GM18498 (cell line): Measurements from ENCODE around the gene CTAG1A.
"Not testable (repeated sequence)": the region's sequence is repeated elsewhere in the genome, so short reads cannot be mapped to it uniquely, and the experiment has no call there.

Experiments used
- ATAC-seq: cut with Tn5 transposase; IDR thresholded peaks from one replicate; pipeline ENCODE4 v1.9.1; 2021; ENCODE audit warnings: mild to moderate bottlenecking, moderate library complexity; ENCODE audit not compliant: unreplicated experiment

The CTAG1A gene

DNA sequence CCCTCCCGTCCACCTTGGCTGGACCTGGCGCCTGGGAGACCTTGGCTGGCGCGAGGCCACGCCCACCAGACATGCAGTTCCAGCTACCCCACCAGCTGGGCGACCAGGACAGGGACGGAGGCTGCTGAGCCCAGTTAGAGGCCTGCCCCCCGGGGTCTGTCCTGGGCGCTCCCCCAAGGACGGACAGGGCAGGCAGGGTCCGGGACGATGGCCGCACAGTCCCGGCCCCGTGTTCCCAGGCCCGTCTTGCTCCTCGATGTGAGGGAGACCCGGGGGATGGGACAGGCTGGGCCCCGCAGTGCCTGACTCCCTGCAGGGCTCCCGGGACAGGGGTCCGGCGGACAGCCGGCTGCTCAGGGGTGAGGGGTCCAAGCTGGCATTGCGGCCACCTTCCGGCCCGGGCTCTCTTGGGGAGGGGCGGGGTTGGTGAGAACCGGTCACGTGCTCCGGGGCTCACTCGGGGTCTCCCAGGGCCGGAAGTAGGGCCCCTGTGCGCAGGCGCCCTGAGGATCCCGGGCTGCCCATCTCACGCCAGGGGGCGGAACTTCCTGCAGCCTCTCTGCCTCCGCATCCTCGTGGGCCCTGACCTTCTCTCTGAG, at the start of gene CTAG1A:
CTAG1A (plus strand) TSS at position 549 of the 599 bp plus-strand sequence. CDS start 74 bp downstream, outside the sequence.
- not testable (repeated sequence) for ATAC-seq

DNA sequence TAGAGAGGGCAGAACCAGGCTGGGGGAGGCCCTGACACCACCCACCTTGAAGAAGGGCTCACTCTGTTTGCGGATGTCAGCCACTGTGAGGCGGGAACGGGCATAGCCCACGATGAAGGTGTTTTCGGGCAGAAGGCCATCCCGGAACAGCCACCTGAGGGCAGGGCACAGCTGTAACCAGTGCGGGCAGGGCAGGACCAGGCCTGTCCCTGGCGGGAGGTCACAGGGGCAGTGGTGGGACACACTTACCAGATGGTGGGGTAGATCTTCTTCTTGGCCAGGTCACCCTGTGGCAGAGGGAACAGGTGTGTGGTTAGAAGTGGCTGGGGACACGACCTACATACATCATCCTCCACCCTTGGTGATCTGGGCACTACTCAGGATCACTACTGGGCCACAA, 49.0 kb upstream of the CTAG1A start:
- ATAC-seq: no peak

DNA sequence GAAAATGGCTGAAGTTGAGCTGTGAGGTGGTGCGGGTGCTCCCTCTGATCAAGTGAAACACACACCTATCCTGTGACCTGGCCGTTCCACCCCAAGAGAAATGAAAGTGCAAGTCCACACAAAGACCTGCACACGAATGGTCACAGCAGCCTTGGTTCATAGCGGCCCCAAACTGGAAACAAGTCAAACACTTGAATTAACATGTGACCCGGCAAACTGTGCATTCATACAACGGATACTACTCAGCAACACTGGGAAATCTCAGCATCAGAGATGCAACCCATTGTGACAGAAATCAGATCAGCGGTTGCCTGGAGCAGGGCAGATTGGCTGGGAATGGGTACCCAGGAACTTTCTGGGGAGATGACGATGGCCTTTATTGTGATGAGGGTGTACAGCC, 45.9 kb upstream of the CTAG1A start:
- ATAC-seq: no peak

DNA sequence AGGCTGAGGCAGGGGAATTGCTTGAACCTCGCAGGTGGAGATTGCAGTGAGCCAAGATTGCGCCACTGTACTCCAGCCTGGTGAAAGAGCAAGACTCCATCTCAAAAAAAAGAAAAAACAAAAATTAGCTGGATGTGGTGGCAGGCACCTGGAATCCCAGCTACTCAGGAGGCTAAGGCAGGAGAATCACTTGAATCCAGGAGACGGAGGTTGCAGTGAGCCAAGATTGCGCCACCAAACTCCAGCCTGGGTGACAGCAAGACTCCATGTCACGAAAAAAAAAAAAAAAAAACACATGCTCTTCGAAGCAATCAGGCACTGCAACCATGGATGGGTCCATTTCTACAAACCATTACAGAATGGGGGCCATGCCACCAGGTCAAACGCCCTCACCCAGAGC, 44.6 kb upstream of the CTAG1A start:
- ATAC-seq: not testable (repeated sequence)

DNA sequence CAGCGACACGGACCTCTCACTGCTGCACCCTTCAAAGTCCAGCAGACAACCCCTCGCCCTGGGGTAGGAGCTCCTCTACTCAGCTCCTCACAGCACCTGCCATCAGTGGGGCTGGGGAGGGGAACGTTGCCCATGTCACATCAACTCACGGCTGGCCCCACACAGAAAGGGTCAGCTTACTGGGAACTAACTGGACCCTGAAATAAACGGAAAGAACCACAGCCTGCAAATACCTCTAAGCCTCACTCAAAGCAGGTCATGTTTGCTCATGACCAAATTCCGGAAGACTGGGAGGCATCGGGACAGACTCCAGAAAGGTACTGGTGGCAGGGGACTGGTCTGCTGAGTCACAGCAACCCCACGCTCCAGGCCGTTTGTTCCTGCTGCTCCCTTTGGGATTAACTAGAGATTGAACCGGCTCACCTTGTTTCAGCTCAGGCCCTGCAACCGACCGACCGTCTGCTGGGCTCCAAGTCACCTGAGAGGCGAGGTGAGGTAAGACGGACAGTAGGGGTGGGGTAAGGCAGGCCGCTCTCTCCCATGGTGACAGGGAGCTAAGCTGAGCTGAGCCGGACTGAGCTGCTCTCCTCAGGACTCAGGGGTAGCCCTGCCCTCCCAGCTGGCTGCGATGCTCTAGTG, 43.9 kb upstream of the CTAG1A start:
- ATAC-seq: no peak

DNA sequence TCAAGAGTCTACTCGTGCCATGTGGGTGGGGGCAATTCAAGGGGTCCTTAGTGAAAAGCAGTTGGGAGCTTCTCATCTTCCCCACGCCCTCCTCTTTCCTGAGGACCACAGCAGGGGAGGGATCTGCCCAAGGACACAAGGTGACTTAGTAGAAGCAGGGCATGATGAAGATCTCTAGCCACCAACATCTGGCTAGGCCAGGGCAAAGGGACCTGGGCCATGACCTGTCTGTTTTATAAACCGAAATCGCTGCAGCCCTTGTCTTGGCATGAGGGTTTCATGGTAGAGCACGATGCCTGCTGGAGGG, 43.4 kb upstream of the CTAG1A start:
- ATAC-seq: no peak

DNA sequence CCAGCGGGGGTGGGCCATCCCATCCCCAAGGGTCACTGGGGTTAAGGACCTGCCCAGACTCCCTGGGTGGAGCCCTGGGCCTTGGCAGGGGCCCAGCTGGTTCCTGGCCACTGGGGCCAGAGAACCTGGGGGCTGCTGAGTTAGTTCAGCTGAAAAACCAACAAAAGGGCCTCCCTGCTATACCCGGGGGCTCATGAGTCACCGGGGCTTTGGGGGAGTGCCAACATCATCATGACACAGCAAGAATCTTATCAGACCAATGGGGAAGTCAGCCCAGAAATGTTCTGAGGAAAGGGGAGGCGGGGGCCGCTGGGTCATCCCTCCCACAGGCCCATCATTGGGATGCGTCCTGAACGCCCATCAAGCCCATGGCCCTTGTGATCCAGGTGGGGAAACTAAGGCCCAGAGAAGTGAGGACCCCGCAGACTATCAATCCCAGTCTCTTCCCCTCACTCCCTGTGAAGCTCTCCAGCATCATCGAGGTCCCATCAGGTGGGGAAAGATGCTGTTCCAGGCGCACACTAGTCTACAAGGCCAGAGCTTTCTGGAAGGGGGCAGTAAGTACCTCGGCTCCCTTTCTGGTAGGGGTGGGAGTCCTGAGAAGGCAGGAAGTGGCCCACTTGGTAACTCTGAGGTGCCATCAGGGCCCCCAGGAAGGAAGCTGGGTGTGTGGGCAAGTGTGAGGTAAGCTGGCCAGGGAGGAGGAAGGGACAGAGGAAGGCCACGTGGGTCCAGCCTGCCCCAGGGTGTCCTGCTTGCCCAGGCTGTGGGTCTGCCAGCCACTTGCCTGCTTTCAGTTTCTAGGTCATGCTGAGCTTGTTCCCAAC, 42.8 kb upstream of the CTAG1A start:
- ATAC-seq: no peak

DNA sequence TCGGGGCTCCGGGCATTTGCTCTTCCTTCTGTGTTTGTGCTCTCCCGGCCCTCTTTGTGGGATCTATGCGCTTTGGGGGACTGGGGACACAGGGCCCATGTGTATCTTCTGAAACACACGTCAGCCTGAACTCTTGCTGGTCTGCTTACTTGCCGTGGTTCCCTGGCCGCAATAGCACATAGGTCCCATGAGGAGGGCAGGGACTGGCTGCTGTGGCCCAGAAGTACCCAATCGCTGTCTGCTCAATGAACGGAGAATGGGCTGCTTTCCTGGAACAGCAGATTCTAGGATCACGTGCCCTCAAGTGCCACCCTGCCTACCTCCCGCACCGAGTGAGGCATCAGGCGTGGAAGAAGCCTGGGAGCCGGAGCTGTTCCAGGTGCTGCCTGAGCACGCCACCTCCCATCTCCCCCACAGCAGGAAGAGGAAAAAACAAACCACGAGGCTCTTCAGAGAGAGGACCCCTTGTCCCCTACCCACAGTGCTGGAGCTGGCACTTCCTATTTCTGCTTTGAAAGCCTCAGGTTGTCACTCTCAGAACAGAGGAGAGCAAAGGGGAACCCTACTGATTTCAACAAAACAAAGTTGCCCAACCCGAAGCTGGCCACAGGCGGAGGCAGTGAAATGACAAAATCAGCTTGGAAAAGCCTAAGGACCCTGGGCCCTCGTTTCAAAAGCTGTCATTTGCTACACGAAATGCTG, 42.1 kb upstream of the CTAG1A start:
- no peak for ATAC-seq

DNA sequence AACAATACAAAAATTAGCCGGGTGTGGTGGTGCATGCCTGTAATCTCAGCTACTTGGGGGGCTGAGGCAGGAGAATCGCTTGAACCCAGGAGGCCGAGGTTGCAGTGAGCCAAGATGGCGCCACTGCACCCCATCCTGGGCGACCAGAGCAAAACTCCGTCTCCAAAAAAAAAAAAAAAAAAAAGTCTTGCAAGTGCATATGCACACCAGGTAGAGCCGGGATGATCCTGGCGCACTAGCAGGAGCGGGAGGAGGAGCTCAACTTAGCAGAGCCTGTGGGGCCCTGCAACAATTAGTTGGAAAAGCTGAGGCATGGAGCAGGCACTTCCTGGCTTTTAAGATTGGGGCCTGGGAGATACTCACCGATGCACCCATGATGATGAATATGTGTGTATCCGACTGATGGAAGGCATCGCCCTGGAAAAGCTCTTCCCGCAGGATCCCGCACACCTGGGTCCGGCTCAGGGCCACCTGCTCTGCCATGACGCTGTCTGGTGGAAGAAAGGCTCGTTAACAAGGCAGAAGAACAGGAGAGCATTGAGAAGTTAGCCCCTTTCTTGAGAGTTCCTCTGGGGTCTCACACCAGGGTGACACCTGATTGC, 39.2 kb upstream of the CTAG1A start:
- ATAC-seq: no peak

DNA sequence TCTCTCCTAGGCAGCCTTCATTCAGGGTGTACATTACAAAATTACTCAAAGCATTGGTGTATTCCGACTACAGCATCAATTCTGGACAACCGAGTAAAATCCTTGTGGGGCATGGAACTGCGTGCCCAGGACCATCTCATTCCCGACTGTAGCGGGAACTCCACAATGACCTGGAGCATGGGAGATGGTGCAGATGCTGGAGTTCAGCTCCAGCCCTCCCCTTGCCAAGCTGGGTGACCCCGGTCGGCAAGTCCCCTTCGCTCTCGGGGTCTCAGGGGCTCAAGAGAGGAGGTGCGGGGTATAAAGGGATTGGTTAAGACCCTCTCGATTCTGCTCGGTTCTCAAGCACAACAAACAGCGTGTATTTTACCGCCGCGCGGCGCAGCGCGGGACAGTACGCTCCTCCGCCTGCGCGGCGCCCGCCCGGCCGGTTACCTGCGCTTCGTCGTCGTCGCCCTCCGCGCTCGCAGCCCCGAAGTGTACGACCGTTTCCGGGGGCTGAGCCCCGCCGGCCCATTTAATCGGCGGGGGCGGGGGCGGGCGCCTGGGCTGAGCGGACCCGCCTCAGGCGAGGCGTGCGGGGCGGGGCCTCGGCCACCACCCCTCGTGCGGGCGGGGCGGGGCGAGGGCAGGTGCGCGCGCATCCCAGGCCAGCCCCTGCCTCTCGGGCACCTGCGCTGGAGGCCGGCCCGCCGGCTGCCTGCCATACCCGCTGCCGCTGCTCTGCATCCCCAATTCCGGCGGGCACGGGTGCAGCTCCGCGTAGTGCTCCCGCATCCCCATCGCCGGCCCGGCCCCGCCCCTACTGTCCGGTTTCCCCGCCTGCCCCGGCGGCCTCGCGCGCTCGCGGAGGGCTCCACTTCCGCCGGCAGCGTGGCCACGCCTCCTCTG, 38.3 kb upstream of the CTAG1A start, which contains the start of gene G6PD:
G6PD (minus strand) TSS at position 493 of the 891 bp plus-strand sequence. CDS start 691 bp downstream, outside the sequence.
- peak; percentile 55 for ATAC-seq

DNA sequence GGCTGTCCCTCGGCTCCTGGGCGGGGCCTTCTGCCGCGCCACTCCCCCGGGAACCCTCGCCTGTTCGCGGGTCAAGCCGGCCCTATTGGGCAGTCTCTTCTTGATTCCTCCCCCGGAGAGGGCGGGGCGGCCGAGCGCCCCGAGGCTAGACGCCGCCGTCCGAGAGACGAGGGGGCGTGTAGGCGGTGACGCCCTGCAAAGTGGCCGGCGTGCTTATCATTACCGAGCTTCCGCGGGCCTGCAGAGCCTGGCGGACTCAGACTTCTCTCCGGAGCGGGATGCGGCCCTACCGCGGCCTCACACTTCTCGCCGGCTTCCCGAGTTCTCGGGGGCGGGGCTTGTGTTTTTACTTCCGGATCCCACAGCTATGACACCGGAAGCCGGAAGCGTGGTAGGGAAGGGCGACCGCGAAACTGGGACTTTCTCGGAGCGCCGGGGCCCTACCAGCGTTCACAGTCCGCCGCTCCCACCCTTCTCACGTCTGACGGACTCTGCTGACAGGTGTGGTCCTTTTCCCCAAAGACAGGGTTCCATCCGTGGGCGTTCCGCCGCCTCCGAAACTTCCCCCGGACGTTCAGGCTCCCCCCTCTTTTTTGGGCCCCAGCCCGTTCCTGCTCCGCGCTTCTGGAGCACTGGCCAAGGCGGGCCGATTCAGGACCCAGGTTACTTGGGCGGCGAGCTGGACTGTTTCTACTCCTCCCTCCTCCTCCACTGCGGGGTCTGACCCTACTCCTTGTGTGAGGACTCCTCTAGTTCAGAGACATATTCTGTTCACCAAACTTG, 37.5 kb upstream of the CTAG1A start, which contains the start of gene IKBKG:
IKBKG (plus strand) TSS at position 376 of the 783 bp plus-strand sequence. CDS start 4,383 bp downstream, outside the sequence.
- peak; percentile 83 for ATAC-seq

DNA sequence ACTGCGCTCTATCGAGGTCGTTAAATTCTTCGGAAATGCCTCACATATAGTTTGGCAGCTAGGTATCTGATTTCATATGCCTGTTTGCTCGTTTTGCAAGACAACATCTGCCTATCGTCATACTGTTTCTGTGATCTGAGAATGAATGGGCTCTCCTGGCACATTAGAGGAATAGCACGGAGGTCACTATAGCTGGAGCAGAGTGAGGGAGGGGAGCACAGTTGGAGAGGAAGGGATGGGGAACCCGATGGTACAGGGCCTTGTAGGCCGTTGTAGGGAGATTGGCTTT, 37.0 kb upstream of the CTAG1A start:
- no peak for ATAC-seq

DNA sequence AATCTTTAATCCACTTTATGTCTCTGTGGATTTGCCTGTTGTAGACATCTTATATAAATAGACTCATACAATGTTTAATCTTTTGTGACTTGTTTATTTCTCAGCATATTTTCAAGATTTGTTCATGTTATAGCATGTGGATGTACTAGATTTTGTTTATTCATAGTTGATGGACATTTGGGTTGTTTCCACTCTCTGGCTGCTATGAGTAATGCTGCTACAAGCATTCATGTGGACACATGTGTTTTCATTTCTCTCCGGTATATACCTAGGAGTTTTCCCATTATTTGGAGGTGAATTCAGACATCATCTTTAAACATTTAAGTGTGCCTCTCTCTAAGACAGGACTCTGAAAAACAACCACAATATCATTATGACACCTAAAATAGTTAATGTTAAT, 35.2 kb upstream of the CTAG1A start:
- ATAC-seq: no peak

DNA sequence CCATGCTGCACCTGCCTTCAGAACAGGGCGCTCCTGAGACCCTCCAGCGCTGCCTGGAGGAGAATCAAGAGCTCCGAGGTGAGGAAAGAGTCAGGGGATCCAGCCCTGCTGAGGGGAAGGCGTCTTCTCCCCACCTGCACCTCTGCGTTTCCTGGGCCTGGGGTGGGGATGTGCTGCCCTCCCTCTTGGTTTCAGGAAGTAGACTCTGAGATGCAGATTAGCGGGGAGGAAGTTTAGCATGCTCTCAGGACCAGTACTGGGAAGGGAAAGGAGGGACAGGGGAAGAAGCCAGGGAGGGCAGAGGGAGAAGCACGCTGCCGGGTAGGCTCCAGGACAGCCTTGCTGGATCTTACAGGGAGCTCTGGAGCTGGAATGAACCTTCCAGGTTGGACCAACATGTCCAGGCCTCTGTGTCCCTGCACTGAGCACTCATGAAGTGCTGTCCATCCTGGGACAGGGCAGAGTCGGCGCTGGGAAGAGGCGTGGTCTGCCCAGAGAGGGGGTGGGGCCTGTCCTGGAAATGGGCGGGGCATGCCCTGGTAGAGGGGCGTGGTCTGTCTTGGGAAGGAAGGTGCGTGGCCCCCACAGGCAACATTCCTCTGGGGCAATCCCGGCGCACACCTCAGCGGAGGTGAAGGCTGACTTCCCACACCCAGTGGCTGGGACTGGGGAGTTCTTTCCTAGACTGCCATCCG, 32.7 kb upstream of the CTAG1A start:
- not testable (repeated sequence) for ATAC-seq

DNA sequence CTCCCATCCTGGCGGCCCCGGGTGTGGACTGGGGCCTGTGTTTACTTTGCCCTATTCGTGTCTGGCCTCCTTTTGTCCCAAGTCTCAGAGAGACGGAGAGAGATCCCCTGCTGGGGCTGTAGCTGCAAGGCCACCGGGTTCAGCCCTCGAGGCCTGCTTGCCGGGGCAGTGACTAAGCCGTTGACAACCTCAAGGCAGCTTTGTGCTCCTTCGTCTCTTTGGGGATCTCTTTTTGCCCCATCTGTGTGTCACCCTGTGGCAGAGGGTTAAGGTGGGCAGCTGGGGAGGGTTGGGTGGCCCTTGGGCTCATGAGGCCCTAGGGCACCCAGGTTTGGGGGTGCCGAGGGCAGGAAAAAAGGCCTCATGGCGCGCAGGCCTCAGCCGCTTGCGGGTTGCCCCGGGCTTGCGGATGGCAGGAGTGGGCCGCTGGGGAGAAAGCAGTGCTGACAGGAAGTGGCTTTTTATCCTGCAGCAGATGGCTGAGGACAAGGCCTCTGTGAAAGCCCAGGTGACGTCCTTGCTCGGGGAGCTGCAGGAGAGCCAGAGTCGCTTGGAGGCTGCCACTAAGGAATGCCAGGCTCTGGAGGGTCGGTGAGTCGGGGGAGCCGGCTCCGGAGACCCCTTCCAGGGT, 26.8 kb upstream of the CTAG1A start:
- ATAC-seq: not testable (repeated sequence)

DNA sequence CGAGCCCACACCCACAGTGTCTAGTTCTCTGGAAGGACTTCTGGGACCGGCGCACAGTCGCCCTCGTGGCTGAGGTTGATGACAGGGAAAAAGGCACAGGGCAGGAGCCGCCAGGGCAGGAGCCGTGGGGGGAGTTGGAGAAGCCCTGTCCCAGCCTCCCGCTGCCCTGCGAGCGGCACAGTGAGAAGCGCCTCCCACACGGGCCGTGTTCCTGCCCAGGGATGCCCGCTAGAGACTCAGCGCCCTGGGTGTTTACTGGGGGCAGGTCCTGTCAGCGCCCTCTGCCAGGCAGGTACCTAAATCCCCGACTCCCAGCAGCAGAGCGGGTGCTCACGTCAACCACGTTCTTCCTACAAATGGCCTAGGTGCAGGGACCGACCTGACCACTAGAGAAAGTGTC, 26.0 kb upstream of the CTAG1A start:
- ATAC-seq: not testable (repeated sequence)

DNA sequence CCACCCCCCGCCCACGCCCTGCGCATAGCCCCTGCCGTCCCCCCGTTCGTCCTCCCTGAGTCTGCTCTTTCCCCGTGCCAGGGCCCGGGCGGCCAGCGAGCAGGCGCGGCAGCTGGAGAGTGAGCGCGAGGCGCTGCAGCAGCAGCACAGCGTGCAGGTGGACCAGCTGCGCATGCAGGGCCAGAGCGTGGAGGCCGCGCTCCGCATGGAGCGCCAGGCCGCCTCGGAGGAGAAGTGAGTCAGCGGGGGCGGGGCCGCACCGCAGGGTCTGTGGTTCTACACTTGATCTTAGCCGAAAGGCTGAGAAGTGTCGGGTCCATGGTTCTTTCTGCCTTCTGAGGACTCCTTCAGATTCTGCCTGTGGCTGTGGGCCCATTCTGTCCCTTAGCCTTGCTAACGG, 24.6 kb upstream of the CTAG1A start:
- not testable (repeated sequence) for ATAC-seq

DNA sequence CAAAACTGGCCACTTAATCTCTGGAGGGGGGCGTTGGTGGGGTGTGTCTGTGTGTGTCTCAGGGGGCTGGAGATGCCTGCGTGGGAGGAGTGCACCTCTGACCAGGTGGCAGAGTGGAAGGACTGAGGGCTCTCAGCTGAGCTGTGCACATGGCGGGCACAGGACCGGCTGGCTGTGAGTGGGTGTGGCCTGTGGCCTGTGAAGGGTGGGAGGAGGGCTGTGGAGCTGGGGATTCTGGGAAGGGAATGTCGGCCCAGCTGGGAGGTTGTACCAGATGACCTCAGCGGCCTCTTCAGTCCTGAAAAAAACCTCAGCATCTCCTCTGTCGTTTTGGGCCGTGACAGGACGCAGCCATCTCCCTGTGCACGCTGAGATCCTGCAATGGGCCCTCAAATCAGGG, 22.6 kb upstream of the CTAG1A start:
- ATAC-seq: not testable (repeated sequence)
